Right atrium auricular region (tissue), 2 donors: Measurements from ENCODE around the gene ZNF669. TPM values are rescaled to one million over a fixed set of nuclear protein-coding genes. Genes with fewer than 3 reads are reported as not detected.

Experiments used
- DNase-seq: peaks from one replicate; pipeline ENCODE4 v3.0.0-alpha.2; 2019; ENCODE audit warnings: low spot score
- H3K27ac ChIP-seq, 2 donors: fragments of 200-600 bp; sonication (generic); 1 replicate in 1 of 2; 2 replicates in 1 of 2; pipeline ENCODE4 v1.5.1; 2016 to 2019
- H3K27me3 ChIP-seq, 2 donors: fragments of 200-600 bp; sonication (generic); one replicate each; pipeline versions ENCODE4 v1.5.1 to v1.6.0; 2017 to 2019
- H3K36me3 ChIP-seq: fragments of 200-600 bp; sonication (generic); one replicate; pipeline ENCODE4 v1.5.1; 2016
- H3K4me1 ChIP-seq, 2 donors: fragments of 200-600 bp; sonication (generic); one replicate each; pipeline versions ENCODE4 v1.5.1 to v1.6.0; 2017 to 2019
- H3K4me3 ChIP-seq, 2 donors: fragments of 200-600 bp; sonication (generic); 1 replicate in 1 of 2; 2 replicates in 1 of 2; pipeline ENCODE4 v1.5.1; 2017 to 2019; ENCODE audit warnings: mild to moderate bottlenecking in 1 of 2, moderate library complexity in 1 of 2
- H3K9me3 ChIP-seq, 2 donors: fragments of 200-600 bp; sonication (generic); one replicate each; pipeline ENCODE4 v1.5.1; 2019
- total RNA-seq, 2 donors: library from RNA; depleted of rRNA; stranded (reverse); fragments of >200 nt; gene quantifications; one replicate each; pipeline ENCODE4 v1.1.0, GENCODE V29; 2016
- TF ChIP-seq, protein P1 (sequence below), 2 donors: fragments of 200-600 bp; sonication (generic); IDR thresholded peaks; one replicate each; pipeline ENCODE4 v1.5.1; 2019; ENCODE audit warnings: antibody characterized with exemption in 2 of 2

ZNF669 gene
- total RNA-seq, 2 donors from 2014 or later, result 3.2 to 3.6 TPM

DNA sequence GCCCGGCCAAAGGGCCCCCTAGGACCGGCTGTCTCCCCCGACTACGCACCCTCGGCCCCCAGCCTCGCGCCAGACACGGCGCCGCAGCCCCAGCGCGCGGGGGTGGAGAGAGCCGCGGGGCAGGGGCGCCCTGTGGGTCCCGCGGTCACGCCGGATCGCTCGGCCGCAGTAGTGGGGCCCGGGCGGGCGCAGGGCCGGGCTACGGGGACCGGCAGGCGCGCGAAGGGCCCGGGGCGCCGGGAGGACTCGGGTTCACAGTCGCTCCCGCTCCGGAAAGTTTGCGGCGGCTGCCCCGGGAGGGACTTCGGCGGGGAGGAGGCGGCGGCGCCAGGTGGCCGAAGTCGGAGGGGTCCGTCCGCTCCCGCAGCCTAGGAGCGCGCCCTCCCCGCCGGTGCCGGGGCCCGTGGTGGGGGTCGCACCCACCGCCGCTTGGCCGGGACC, 7.1 kb upstream of the ZNF669 start:
- Histone ChIP-seq H3K9me3 (no peaks in the 10 kb centered on the region), H3K4me3 (peak overlapping the region; percentile 74 to 84), H3K4me1 (peaks cover 0 to 15% of the 10 kb centered on the region in 2 donors), H3K36me3 (no peaks in the 10 kb centered on the region), H3K27me3 (no peaks in the 10 kb centered on the region), H3K27ac (peak overlapping the region; percentile 78 to 89)
- DNase-seq, result no peak
- TF ChIP-seq, protein P1, sequence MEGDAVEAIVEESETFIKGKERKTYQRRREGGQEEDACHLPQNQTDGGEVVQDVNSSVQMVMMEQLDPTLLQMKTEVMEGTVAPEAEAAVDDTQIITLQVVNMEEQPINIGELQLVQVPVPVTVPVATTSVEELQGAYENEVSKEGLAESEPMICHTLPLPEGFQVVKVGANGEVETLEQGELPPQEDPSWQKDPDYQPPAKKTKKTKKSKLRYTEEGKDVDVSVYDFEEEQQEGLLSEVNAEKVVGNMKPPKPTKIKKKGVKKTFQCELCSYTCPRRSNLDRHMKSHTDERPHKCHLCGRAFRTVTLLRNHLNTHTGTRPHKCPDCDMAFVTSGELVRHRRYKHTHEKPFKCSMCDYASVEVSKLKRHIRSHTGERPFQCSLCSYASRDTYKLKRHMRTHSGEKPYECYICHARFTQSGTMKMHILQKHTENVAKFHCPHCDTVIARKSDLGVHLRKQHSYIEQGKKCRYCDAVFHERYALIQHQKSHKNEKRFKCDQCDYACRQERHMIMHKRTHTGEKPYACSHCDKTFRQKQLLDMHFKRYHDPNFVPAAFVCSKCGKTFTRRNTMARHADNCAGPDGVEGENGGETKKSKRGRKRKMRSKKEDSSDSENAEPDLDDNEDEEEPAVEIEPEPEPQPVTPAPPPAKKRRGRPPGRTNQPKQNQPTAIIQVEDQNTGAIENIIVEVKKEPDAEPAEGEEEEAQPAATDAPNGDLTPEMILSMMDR (IDR thresholded peaks at IDR 0.05), result no peak

- Histone ChIP-seq H3K4me3 (peak overlapping the region; percentile 74 to 84), H3K9me3 (no peaks in the 10 kb centered on the region), H3K36me3 (no peaks in the 10 kb centered on the region), H3K4me1 (peaks cover 0 to 15% of the 10 kb centered on the region in 2 donors), H3K27me3 (no peaks in the 10 kb centered on the region), H3K27ac (peak overlapping the region; percentile 78 to 89)
- DNase-seq, result no peak
- TF ChIP-seq, protein P1 (IDR thresholded peaks at IDR 0.05), result no peak
These were observed 6.6 kb upstream of the ZNF669 start for GRCh38 chr1:247110627-247111258.

DNA sequence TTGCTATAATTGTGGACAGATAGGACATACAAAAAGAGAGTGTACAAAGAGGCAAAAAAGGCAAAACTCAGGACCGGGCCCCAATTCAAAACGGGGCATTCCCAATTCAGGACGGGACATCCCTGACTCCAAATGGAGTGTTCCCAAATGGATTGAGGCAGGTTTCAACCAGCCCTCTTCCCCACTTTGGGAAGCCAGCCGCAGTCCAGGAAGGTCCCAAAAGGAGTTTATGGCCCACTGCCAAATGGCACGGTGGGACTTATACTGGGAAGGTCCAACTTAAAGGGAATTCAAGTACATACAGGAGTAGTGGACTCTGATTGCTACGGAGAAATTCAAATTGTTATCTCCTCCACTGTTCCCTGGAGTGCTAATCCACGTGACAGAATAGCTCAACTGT, 3.5 kb upstream of the ZNF669 start:
- no peak for DNase-seq
- H3K9me3 ChIP-seq, result no peaks in the 10 kb centered on the region
- H3K27ac ChIP-seq, result no peak overlapping the region
- H3K4me3 ChIP-seq, result no peak overlapping the region
- H3K27me3 ChIP-seq, result no peaks in the 10 kb centered on the region
- H3K4me1 ChIP-seq, result peaks cover 0 to 30% of the 10 kb centered on the region in 2 donors
- H3K36me3 ChIP-seq, result no peaks in the 10 kb centered on the region
- TF ChIP-seq, protein P1 (IDR thresholded peaks at IDR 0.05), result no peak

DNA sequence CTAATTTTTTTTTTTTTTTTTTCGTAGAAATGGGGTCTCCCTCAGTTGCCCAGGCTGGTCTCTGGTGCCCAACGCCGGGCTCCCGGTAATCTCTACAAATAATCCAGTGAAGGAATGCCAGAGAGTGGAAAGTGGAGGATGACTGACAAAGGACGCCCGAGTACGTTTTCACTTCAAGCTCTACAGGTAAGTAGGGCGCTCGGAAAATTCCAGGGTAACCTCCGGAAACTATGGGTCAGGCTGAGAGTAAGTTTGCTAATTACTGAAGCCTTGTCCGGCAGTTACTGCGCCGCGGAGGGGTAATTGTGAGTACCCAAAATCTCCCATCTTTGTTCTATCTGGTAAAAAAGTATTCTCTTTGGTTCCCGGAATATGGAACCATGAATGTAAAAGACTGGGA, 1.8 kb upstream of the ZNF669 start:
- H3K27me3 ChIP-seq, result no peaks in the 10 kb centered on the region
- H3K36me3 ChIP-seq, result peaks cover 9% of the 10 kb centered on the region
- no peak for DNase-seq
- peaks cover 0 to 13% of the 10 kb centered on the region in 2 donors for H3K9me3 ChIP-seq
- H3K4me3 ChIP-seq, result no peak overlapping the region
- TF ChIP-seq, protein P1 (IDR thresholded peaks at IDR 0.05), result no peak
- no peak overlapping the region for H3K27ac ChIP-seq
- H3K4me1 ChIP-seq, result peaks cover 0 to 23% of the 10 kb centered on the region in 2 donors

DNA sequence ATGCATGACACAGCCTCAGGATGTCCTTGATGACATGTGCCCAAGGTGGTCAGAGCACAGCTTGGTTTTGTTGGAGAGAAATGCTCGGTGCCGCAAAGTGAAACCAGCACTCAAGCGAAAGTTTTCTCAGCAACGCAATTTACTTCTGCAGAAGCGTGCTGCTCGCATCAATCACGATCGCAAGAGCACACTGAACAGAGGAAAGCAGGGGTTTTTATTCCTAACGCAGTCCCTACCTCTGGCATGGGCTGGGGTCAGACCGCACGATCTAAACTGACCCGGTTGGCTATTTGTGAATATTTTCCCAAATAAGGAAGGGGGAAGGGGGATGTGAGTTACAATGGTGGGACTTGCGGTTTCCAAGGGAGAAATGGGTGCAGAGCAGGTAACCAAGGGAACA, 809 bp upstream of the ZNF669 start:
- Histone ChIP-seq H3K27me3 (no peaks in the 10 kb centered on the region), H3K36me3 (peaks cover 19% of the 10 kb centered on the region), H3K4me1 (peaks cover 0 to 17% of the 10 kb centered on the region in 2 donors), H3K9me3 (peaks cover 0 to 23% of the 10 kb centered on the region in 2 donors), H3K4me3 (peak overlapping the region; percentile 77 to 96), H3K27ac (peak overlapping the region; percentile 82 to 90)
- TF ChIP-seq, protein P1 (IDR thresholded peaks at IDR 0.05), result no peak
- no peak for DNase-seq

DNA sequence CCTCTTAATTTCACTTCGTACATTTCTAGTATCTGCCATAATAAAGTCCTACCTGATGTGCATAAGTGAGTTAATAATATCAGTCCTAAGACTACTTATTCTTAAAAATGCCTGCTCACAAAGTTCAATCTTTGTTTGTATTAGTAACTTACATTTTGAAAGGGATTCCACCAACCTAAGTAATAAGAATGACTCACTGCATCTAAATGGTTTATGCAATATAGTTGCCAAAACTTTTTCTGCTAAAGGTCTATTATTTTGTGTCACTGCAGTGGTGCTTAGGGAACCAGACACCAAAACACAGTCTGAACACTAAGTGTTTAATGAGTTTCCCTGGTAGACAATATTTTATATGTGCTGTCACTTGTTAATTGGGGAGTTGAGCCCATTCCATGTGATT, 1.8 kb downstream of the ZNF669 start:
- Histone ChIP-seq H3K9me3 (peaks cover 0 to 28% of the 10 kb centered on the region in 2 donors), H3K27me3 (no peaks in the 10 kb centered on the region), H3K36me3 (peaks cover 26% of the 10 kb centered on the region), H3K27ac (no peak overlapping the region), H3K4me3 (no peak overlapping the region), H3K4me1 (peaks cover 0 to 17% of the 10 kb centered on the region in 2 donors)
- TF ChIP-seq, protein P1 (IDR thresholded peaks at IDR 0.05), result no peak
- no peak for DNase-seq
